ENCODE measurements around the gene FAHD1. TPM values are rescaled to one million over a fixed set of nuclear protein-coding genes. Genes with fewer than 3 reads are reported as not detected.

The FAHD1 gene
- polyA plus RNA-seq, 3 donors = 16.0 to 28.5 (median 21.1) TPM

DNA sequence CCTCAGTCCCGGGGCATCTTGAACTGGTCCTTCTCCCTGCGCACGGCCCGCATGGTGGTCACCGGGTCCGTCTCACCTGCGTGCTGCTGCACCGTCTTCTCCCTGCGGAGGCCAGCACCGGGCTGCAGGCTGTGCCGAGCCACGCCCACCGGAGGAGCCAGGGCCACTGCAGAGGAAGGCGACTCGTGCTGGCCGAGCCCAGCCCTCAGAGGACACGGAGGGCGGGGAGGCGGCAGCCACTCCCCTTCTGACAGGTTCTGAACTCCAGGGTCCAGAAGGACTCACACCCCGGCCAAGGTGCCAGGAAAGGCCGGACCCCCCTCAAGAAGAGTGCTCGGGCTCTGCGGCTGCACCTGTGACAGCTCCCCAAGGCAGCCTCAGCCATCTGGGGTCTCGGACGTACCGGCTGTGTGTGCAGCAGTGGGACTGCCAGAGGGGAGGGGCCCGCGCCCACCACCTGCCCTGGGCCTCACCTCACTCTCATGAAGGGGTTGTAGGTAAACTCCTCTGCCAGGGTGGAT, 17.7 kb upstream of the FAHD1 start:
- 70 to 85% (median 75%) methylated on average over 28 of the region's 28 CpGs for WGBS, 3 donors
- no peak overlapping the region for H3K27ac ChIP-seq (ENCODE audit: low read depth, low read length)

GRCh38 chr16:1810106-1810505, 16.9 kb upstream of the FAHD1 start:
- H3K27ac ChIP-seq (ENCODE audit: low read depth, low read length) = no peak overlapping the region
- WGBS, 3 donors = 92 to 97% (median 96%) methylated on average over 14 to 16 of the region's 16 CpGs

- WGBS, 3 donors = 93 to 96% (median 96%) methylated on average over 16 of the region's 16 CpGs
These were observed 16.5 kb upstream of the FAHD1 start for GRCh38 chr16:1810536-1810935.

GRCh38 chr16:1812732-1813163, 14.3 kb upstream of the FAHD1 start:
- no peak overlapping the region for H3K27ac ChIP-seq (ENCODE audit: low read depth, low read length)
- 13 to 25% (median 25%) methylated on average over 17 of the region's 17 CpGs for WGBS, 3 donors

More at GRCh38 chr16:1810536-1810935, 16.5 kb upstream of the FAHD1 start:
- no peak overlapping the region for H3K27ac ChIP-seq (ENCODE audit: low read depth, low read length)

- H3K27ac ChIP-seq (ENCODE audit: low read depth, low read length) = no peak overlapping the region
- 88 to 92% (median 92%) methylated on average over 11 of the region's 11 CpGs for WGBS, 3 donors
These were observed 11.5 kb upstream of the FAHD1 start for GRCh38 chr16:1815461-1815860.

GRCh38 chr16:1816396-1817275, 10.4 kb upstream of the FAHD1 start:
- no peak overlapping the region for H3K27ac ChIP-seq (ENCODE audit: low read depth, low read length)
- WGBS, 3 donors = 90 to 94% (median 92%) methylated on average over 35 to 40 of the region's 40 CpGs

GRCh38 chr16:1817276-1817589, 9.8 kb upstream of the FAHD1 start:
- 91 to 95% (median 93%) methylated on average over 9 of the region's 9 CpGs for WGBS, 3 donors
- H3K27ac ChIP-seq (ENCODE audit: low read depth, low read length) = no peak overlapping the region

- WGBS, 3 donors = 90 to 94% (median 93%) methylated on average over 16 to 17 of the region's 17 CpGs
- no peak overlapping the region for H3K27ac ChIP-seq (ENCODE audit: low read depth, low read length)
These were observed 9.3 kb upstream of the FAHD1 start for GRCh38 chr16:1817716-1818115.

GRCh38 chr16:1818204-1818872, 8.7 kb upstream of the FAHD1 start:
- no peak overlapping the region for H3K27ac ChIP-seq (ENCODE audit: low read depth, low read length)
- WGBS, 3 donors = 93 to 97% (median 96%) methylated on average over 24 to 27 of the region's 27 CpGs

DNA sequence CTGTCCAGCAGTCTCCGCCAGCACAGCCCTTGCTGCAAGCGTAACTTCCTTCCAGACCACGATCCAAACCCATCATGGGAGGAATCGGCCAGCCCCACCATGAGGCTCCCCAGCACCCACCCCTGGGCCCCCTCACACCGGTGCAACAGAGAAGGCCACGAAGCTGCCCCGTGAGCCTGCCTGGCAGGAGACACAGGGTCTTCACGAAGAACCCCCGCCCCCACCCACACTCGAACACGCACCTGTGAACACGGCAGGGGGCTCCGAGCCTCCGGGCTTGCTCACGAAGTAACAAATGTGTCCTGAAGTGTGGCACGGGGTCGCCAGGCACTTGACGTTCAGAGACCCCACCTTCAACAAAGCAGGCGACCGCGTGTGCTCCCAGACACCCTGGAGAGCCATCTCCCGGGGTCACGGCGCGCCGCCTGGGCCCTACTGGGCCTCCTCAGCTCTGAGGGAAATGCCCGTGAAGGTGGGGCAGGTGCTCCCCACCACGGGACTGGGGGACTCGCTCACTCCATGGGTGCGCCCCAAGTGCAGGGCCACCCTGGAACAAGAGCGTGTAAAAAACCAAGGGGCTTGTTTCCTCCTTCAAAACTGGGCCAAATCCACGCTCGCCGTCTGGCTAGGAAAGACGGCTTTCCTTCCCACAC, 8.0 kb upstream of the FAHD1 start:
- WGBS, 3 donors = 92 to 96% (median 95%) methylated on average over 35 of the region's 35 CpGs

GRCh38 chr16:1819611-1820010, 7.4 kb upstream of the FAHD1 start:
- WGBS, 3 donors = 91 to 96% (median 93%) methylated on average over 15 of the region's 15 CpGs
- no peak overlapping the region for H3K27ac ChIP-seq (ENCODE audit: low read depth, low read length)

More for the DNA sequence above, 8.0 kb upstream of the FAHD1 start:
- no peak overlapping the region for H3K27ac ChIP-seq (ENCODE audit: low read depth, low read length)

GRCh38 chr16:1820096-1820945, 6.7 kb upstream of the FAHD1 start:
- H3K27ac ChIP-seq (ENCODE audit: low read depth, low read length) = no peak overlapping the region
- 90 to 91% (median 91%) methylated on average over 25 of the region's 25 CpGs for WGBS, 3 donors

GRCh38 chr16:1820946-1821290, 6.1 kb upstream of the FAHD1 start:
- 89 to 94% (median 91%) methylated on average over 11 to 12 of the region's 12 CpGs for WGBS, 3 donors
- no peak overlapping the region for H3K27ac ChIP-seq (ENCODE audit: low read depth, low read length)

DNA sequence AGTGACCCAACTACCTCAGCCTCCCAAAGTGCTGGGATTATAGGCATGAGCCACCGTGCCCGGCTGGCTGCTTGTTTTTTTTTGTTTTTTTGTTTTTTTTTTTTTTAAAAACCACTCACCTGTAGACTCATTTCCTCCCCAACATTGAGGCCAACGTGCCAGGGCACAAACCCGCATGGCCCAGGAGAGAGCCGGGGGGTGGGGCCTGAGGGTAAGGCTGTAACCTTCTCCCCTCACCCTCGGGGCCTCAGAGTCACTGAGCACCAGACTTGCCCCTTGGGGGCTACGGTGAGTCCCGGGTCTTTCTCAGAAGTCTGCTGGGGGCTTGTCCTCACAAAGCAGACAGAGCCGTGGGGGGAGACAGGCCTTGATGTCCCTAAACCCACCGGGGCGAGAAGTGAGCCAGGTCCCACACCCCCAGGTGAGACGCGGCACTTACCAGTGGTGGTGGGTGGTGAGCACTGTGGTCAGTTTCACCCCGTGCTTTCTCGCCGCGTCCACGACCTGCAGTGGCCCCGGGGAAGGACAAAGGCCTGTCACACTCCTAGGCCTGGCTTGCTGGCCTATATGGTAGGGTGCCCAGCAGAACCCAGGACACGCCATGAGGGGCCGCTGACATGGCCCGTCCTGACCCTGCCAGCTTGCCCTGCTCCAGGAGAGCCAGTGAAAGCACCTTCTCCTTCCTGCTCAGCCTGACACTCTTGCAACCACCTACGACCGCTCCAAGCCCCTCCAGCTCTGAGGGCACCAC, 5.0 kb upstream of the FAHD1 start:
- H3K27ac ChIP-seq (ENCODE audit: low read depth, low read length) = no peak overlapping the region
- WGBS, 3 donors = 92 to 96% (median 94%) methylated on average over 24 of the region's 24 CpGs

DNA sequence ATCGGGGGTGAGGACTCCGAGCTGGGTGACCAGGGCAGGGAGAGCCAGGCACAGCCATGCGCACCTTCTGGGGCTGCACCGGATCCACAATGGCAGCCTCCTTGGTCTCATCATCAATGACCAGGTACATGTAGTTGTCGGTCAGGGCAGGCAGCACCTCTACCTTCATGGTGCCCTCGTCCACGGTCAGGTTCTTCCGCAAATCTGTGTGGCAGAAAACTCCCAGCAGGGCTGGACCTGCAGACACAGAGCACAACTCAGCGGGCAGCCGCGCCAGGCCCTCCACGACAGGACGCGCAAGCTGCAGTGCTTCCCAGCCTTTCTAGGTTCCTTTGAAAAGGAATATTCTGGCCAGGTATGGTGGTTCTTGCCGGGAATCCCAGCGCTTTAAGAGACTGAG, 4.2 kb upstream of the FAHD1 start:
- H3K27ac ChIP-seq (ENCODE audit: low read depth, low read length) = no peak overlapping the region
- 90 to 94% (median 92%) methylated on average over 16 of the region's 16 CpGs for WGBS, 3 donors

DNA sequence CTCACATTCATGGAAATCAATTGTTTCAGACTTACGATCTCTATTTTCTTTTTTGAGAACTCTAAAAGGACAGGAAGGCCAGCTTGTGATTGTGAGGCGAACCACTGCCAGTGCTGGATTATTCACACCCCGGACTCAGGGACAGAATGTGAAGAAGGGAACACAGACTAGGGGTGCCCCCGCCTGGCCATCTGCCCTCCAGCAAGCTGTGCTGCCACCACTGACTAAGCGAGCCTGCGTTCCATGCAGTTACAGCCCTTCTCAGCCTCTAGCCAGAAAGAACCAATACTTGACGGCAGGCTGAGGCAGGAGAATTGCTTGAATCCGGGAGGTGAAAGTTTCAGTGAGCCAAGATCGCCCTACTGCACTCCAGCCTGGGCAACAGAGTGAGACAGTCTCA, 3.2 kb upstream of the FAHD1 start:
- WGBS, 3 donors = 43 to 76% (median 75%) methylated on average over 9 of the region's 9 CpGs
- no peak overlapping the region for H3K27ac ChIP-seq (ENCODE audit: low read depth, low read length)

DNA sequence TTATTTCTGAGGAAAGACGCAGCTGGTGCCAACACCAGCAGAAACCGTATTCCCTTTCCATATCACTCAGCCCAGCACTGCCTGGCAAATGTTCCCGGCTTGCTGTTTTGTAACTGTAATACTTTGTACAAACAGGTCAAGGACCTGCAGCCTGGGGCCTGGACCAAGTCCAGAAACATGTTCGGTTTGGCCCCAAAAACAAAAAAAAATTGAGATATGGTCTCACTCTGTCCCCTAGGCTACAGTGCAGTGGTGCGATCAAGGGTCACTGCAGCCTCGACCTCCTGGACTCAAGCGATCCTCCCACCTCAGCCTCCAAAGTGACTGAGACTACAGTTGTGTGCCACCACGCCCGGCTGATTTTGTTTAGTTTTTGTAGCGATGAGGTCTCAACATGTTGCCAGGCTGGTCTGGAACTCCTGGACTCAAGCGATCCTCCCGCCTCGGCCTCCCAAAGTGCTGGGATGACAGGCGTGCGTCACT, 1.6 kb upstream of the FAHD1 start:
- 36 to 70% (median 63%) methylated on average over 15 of the region's 15 CpGs for WGBS, 3 donors
- no peak overlapping the region for H3K27ac ChIP-seq (ENCODE audit: low read depth, low read length)

Data from adipose tissue (tissue), 3 donors.